SK-N-SH (cell line): ENCODE measurements around the gene PLCB3. TPM values are rescaled to one million over a fixed set of nuclear protein-coding genes. Genes with fewer than 3 reads are reported as not detected.

Experiments
- CTCF ChIA-PET: fragments of 300-600, 350-600 bp; formaldehyde crosslinking; extraction: SDS; loops from one replicate; lab custom pipeline; 2021; lab: Yijun Ruan, JAX
- POLR2A ChIA-PET: fragments of 350-600 bp; sonication (Branson Sonifier 250); formaldehyde crosslinking; extraction: SDS; loops from one replicate; lab custom pipeline; 2020; ENCODE audit warnings: antibody characterized with exemption, inconsistent platforms; lab: Yijun Ruan, JAX
- DNase-seq: peaks from one replicate; pipeline ENCODE4 v3.0.0; 2012
- H2AFZ ChIP-seq: fragments of 200-600 bp; sonication (generic); 2 replicates; pipeline ENCODE4 v1.8.1; 2016; ENCODE audit warnings: antibody characterized with exemption, mild to moderate bottlenecking, low read depth
- H3F3A ChIP-seq: fragments of 200-600 bp; sonication (generic); replicated peaks from 2 replicates; pipeline ENCODE3; 2016; ENCODE audit warnings: antibody characterized with exemption, mild to moderate bottlenecking; ENCODE audit not compliant: insufficient read depth
- H3K27ac ChIP-seq, 2 experiments: fragments of 200-500 bp in 1 of 2; fragments of 200-600 bp in 1 of 2; sonication (Bioruptor generic) in 1 of 2; sonication (generic), shearing (Covaris generic) in 1 of 2; 2 replicates each; pipeline versions ENCODE4 v1.5.1 to v1.6.1; 2014 to 2016; ENCODE audit warnings: low read depth in 2 of 2, inconsistent platforms in 1 of 2, low read length in 1 of 2, mild to moderate bottlenecking in 1 of 2, mixed read lengths in 1 of 2
- H3K27me3 ChIP-seq: fragments of 200-600 bp; sonication (generic), shearing (Covaris generic); 2 replicates; pipeline ENCODE4 v1.6.1; 2016; ENCODE audit warnings: mixed run types; ENCODE audit not compliant: insufficient read depth
- H3K36me3 ChIP-seq, 2 experiments: fragments of 200-500 bp in 1 of 2; fragments of 200-600 bp in 1 of 2; sonication (Bioruptor generic) in 1 of 2; sonication (generic) in 1 of 2; replicated peaks in 1 of 2; 2 replicates each; pipeline versions ENCODE3 to v1.5.1; 2014 to 2016; ENCODE audit warnings: low read length in 1 of 2, mild to moderate bottlenecking in 1 of 2; ENCODE audit not compliant: insufficient read depth in 2 of 2, control insufficient read depth in 1 of 2
- H3K4me1 ChIP-seq, 2 experiments: fragments of 200-500 bp in 1 of 2; fragments of 200-600 bp in 1 of 2; sonication (Bioruptor generic) in 1 of 2; sonication (generic), shearing (Covaris generic) in 1 of 2; 2 replicates each; pipeline versions ENCODE4 v1.5.1 to v1.6.1; 2014 to 2016; ENCODE audit warnings: low read depth in 1 of 2, low read length in 1 of 2, mixed run types in 1 of 2; ENCODE audit not compliant: insufficient read depth in 2 of 2, control insufficient read depth in 1 of 2
- H3K4me2 ChIP-seq: fragments of 200-600 bp; sonication (generic), shearing (Covaris generic); 2 replicates; pipeline ENCODE4 v1.6.1; 2017; ENCODE audit warnings: mixed run types
- H3K4me3 ChIP-seq, 2 experiments: fragments of 200-500 bp in 1 of 2; fragments of 200-600 bp in 1 of 2; sonication (Bioruptor generic) in 1 of 2; sonication (generic), shearing (Covaris generic) in 1 of 2; 2 replicates each; pipeline versions ENCODE4 v1.5.1 to v1.8.1; 2014 to 2016; ENCODE audit warnings: low read depth in 2 of 2, inconsistent platforms in 1 of 2, low read length in 1 of 2, mild to moderate bottlenecking in 1 of 2, mixed read lengths in 1 of 2, moderate library complexity in 1 of 2
- H3K79me2 ChIP-seq: fragments of 200-600 bp; sonication (generic); 2 replicates; pipeline ENCODE4 v1.8.1; 2017; ENCODE audit warnings: mild to moderate bottlenecking; ENCODE audit not compliant: insufficient read depth
- H3K9ac ChIP-seq: fragments of 200-600 bp; sonication (generic); 2 replicates; pipeline ENCODE4 v1.6.1; 2017; ENCODE audit warnings: mixed run types
- H3K9me2 ChIP-seq: fragments of 200-600 bp; sonication (generic); 2 replicates; pipeline ENCODE4 v1.6.1; 2017; ENCODE audit warnings: mixed run types
- H3K9me3 ChIP-seq: fragments of 200-600 bp; sonication (generic); 2 replicates; pipeline ENCODE4 v1.6.1; 2017; ENCODE audit warnings: mixed run types, mild to moderate bottlenecking, moderate library complexity
- H4K20me1 ChIP-seq: fragments of 200-600 bp; sonication (generic); 2 replicates; pipeline ENCODE4 v1.6.1; 2017; ENCODE audit warnings: mild to moderate bottlenecking, mixed run types; ENCODE audit not compliant: insufficient read depth
- CHD2 ChIP-seq: fragments of 150-350 bp; IDR thresholded peaks from 2 replicates; pipeline ENCODE4 v1.6.1; 2018; ENCODE audit warnings: low read length; ENCODE audit not compliant: partially characterized antibody
- EZH2phosphoT487 ChIP-seq: fragments of 200-600 bp; sonication (generic); IDR thresholded peaks from 2 replicates; pipeline ENCODE4 v1.6.1; 2017; ENCODE audit warnings: low read depth, mixed run types, mild to moderate bottlenecking, antibody characterized with exemption, moderate library complexity, borderline replicate concordance
- FOSL2 ChIP-seq: IDR thresholded peaks from 2 replicates; pipeline ENCODE4 v1.4.0; 2012; ENCODE audit warnings: low read depth, mild to moderate bottlenecking, moderate library complexity, borderline replicate concordance
- FOXJ3 ChIP-seq: sonication (generic); formaldehyde crosslinking; IDR thresholded peaks from 2 replicates; pipeline ENCODE4 v1.5.1; 2020; ENCODE audit warnings: mild to moderate bottlenecking, missing genetic modification reagents
- FOXM1 ChIP-seq: IDR thresholded peaks from 2 replicates; pipeline ENCODE4 v1.4.0; 2012; ENCODE audit warnings: low read depth, mild to moderate bottlenecking
- GABPA ChIP-seq: IDR thresholded peaks from 2 replicates; pipeline ENCODE4 v1.4.0; 2012; ENCODE audit warnings: low read depth, mild to moderate bottlenecking
- GATA2 ChIP-seq: sonication (generic); formaldehyde crosslinking; IDR thresholded peaks from 2 replicates; pipeline ENCODE4 v1.5.0; 2020; ENCODE audit warnings: mild to moderate bottlenecking, missing genetic modification reagents
- JUND ChIP-seq: IDR thresholded peaks from 2 replicates; pipeline ENCODE4 v1.4.0; 2012
- MXI1 ChIP-seq: IDR thresholded peaks from 2 replicates; pipeline ENCODE4 v1.6.1; 2012; ENCODE audit warnings: mild to moderate bottlenecking, low read depth, low read length, improper control_type of control experiment
- NRF1 ChIP-seq: IDR thresholded peaks from 2 replicates; pipeline ENCODE4 v1.6.1; 2012; ENCODE audit warnings: low read depth, mild to moderate bottlenecking, low read length
- POLR2AphosphoS5 ChIP-seq: IDR thresholded peaks from 2 replicates; pipeline ENCODE4 v1.6.1; 2012; ENCODE audit warnings: low read depth, low read length
- RCOR1 ChIP-seq: fragments of 150-350 bp; IDR thresholded peaks from 2 replicates; pipeline ENCODE4 v1.6.1; 2017; ENCODE audit warnings: antibody characterized with exemption, low read length
- REST ChIP-seq: IDR thresholded peaks from 2 replicates; pipeline ENCODE4 v1.6.1; 2012; ENCODE audit warnings: mild to moderate bottlenecking, low read depth, low read length, moderate library complexity
- RFX5 ChIP-seq: IDR thresholded peaks from 2 replicates; pipeline ENCODE4 v1.6.1; 2012; ENCODE audit warnings: mild to moderate bottlenecking, improper control_type of control experiment, low read length
- RXRA ChIP-seq: IDR thresholded peaks from 2 replicates; pipeline ENCODE4 v1.4.0; 2012; ENCODE audit warnings: low read depth, mild to moderate bottlenecking, borderline replicate concordance
- USF1 ChIP-seq: IDR thresholded peaks from 2 replicates; pipeline ENCODE4 v1.4.0; 2012; ENCODE audit warnings: low read depth, borderline replicate concordance
- YY1 ChIP-seq: IDR thresholded peaks from 2 replicates; pipeline ENCODE4 v1.4.0; 2012; ENCODE audit warnings: low read depth, mild to moderate bottlenecking
- WGBS: methylation state at CpG from one replicate; pipeline ENCODE4 v1.1.6; 2017; ENCODE audit warnings: low lambda C conversion rate; 5-methylcytosine and 5-hydroxymethylcytosine counted together
- polyA plus RNA-seq, 3 experiments: library from polyadenylated mRNA; depleted of rRNA; stranded (reverse); fragments of >200 nt; gene quantifications; 2 replicates each; pipeline ENCODE4 v1.2.3, GENCODE V29; 2012

Gene PLCB3
- polyA plus RNA-seq, 1 of the 3 experiments (the other 2 are of a cell fraction), result 30.4 TPM

DNA sequence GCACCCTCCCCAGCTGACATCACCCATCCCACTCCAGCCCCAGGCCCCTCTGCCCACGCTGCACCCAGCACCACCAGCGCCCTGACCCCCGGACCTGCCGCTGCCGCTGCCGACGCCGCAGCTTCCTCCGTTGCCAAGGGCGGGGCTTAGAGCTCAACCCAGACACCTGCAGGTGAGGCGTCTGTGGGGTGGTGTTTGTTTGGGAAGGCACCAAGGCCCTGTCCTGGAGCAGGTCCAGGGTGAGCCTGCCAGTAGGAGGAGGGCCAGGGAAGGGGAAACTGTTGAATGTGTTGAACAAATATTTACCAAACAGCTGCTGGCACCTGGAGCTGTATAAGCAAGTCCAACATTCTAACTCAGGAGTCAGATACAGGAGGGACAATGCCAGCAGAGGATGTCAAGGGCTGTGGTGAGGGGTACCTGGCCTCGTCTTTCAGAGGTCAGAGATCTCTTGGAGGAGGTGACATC is 13.8 kb upstream of the PLCB3 start (continued):
- TF ChIP-seq JUND (no peak), EZH2phosphoT487 (no peak)

- Histone ChIP-seq H4K20me1 (no peaks in the 10 kb centered on the region), H3K9me2 (no peaks in the 10 kb centered on the region), H3K4me3 (no peak overlapping the region), H3K9me3 (no peaks in the 10 kb centered on the region), H3K4me1 (peaks cover 12 to 32% of the 10 kb centered on the region in 2 experiments; a peak in 2 of 4 replicates), H3K79me2 (peaks cover 34% of the 10 kb centered on the region), H3K27me3 (no peaks in the 10 kb centered on the region), H2AFZ (no peak overlapping the region), H3K9ac (no peak overlapping the region), H3F3A (peaks cover 25% of the 10 kb centered on the region), H3K36me3 (peaks cover 0 to 18% of the 10 kb centered on the region in 2 experiments), H3K27ac (no peak overlapping the region), H3K4me2 (no peak overlapping the region)
- ChIA-PET CTCF (interaction anchor here (0.7 to 1.6 kb wide), 5 partner anchors 10 to 66 kb away, joined by 3 to 8 read pairs (median 4); partner anchors contain the start of gene PLCB3), POLR2A (interaction anchor here (2.2 kb wide), 1 partner anchor 12 kb away, joined by 5 read pairs; the partner anchor contains the start of genes NUDT22 and TRPT1)
- no CpG with 5 or more reads among the region's 9 CpGs for WGBS
- no peak for DNase-seq
- TF ChIP-seq GATA2 (no peak), RCOR1 (no peak), YY1 (no peak), GABPA (no peak), CHD2 (no peak), POLR2AphosphoS5 (no peak), RXRA (no peak), FOXJ3 (CRISPR knock-in tag) (no peak), USF1 (no peak), RFX5 (no peak), NRF1 (no peak), REST (no peak), FOSL2 (no peak), MXI1 (no peak), JUND (no peak), FOXM1 (no peak)
These were observed 13.3 kb upstream of the PLCB3 start for GRCh38 chr11:64238076-64238475.
